Cortex of kidney (tissue), 1 donor: ENCODE data around the gene NOM1.

Experiments
- DNase-seq: peaks from one replicate; lab custom pipeline; 2025; lab: John Stamatoyannopoulos, UW

Gene NOM1

DNA sequence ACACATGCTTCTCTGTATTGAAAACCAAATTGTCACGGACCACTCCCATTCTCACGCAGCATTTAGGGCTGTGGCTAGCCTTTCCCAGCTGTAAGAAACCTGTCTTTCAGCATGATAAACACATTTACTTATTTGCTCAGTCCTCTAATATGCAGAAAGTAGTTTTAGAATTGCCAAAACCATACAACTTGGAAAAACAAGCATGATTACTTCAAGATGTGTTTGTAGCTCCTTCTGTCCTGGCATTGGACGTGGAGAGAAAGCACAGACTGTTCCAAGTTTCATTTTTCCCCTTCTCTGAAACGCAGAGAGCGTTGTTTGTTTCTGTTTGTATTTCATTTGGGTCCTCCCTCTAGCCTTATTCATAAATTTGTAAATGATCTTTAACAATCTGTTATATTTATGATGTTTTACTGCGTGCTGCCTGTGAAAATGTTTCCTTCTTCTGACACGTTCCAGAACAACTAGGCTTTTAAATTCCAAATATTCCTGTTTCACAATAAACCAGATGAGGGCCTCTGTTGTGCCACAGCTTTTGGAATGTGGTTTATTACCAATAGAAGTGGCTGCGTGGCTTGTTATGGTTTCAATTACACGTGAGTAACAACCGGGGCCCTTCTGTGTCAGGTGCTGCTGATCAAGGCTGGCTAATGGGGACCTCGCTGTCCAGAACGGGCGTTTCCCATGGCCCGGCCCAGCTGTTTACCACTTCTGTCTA, 34.8 kb downstream of the NOM1 start:
- no peak for DNase-seq

DNA sequence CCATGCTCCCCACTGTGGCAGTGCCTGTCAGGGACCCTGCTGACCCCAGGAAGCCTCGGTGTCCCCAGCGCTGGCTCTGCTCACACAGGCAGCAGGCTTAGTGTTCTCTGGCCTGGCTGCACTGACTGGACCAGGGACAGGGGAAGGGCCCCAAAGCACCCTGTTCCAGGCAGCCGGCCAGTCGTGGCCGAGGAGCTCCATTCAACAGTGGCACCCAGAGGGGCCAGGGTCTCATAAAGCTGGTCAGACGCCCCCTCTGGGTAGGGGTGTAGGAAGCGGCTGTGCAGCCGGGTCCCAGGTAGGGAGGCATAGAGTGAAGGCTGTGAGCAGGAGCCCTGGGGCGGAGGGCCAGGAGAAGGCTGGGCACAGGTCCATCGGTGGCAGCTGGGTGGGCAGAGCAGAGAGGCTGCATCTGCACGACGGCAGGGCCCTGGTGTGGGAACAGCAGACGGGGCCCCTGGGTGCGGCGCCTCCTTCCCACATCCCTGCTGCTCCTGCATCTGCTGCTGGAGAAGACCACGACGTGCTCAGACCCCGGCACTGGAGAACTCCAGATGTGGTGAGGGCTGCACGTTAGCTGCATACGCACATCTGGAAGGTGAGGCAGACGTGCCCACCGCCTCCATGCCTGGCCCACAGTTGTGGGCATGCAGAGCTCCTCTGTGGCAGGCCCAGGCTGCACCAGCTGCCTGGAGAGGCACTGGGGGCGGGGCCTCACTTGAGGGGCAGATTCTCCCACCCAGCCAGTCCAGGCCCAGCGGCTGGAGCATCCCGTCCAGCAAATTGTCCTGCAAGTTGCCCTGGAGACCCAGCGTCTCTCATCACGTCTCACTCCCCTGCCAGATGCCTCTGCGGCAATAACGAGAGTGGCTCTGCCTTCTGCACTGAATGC, 35.8 kb downstream of the NOM1 start:
- no peak for DNase-seq

DNA sequence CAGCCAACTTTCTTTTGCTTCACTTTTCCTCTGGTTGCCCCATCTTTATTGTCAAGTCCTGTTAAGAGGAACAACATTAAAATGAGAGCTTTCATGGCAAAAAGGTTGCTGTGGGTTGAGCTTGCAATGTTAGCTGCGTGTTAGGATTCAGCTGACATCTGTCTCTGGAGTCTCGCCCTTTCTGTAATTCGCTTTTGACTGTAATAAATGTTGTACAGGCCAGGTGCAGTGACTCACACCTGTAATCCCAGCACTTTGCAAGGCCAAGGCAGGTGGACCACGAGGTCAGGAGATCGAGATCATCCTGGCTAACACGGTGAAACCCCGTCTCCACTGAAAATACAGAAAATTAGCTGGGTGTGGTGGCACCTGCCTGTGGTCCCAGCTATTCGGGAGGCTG, 36.9 kb downstream of the NOM1 start:
- no peak for DNase-seq

DNA sequence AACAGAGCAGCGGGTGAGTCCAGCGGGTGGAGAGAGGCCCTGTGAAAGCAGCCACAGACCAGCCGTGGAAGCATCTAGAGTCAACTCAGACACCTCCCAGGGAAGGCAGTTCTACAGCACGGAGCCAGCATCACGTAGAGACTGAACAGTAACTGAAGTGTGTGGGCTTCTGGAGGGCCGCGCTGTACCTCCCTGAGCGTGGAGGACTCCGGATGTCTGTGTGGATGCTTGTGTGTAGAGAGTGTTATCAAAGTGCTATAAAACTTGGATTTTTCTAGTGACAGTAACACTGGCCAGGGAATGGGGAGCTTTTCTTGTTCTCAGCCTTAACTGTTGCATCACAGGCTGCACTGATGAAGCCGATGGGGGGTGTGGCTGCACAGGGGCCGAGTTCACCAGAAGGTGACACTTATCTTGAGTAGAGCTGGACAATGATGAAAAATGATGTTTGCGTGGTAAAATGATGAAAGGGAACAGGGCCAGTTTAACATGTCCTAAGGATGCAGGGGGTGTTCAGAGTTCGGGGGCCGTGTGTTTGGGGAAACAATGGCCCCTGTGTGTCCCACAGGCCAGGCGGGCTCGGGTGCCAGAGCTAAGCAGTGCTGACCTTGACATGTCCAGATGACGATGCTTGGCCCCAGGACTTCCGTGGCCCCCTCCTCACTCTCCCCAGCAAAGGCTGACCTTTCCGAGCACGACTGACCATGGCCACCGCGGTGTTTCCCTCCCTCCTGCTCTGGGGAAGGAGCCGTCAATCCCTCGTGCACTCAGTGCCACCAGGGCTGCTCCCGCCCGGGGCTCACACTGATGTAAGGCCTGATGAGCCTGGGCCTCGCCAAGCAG, 39.1 kb downstream of the NOM1 start:
- DNase-seq, result no peak

DNA sequence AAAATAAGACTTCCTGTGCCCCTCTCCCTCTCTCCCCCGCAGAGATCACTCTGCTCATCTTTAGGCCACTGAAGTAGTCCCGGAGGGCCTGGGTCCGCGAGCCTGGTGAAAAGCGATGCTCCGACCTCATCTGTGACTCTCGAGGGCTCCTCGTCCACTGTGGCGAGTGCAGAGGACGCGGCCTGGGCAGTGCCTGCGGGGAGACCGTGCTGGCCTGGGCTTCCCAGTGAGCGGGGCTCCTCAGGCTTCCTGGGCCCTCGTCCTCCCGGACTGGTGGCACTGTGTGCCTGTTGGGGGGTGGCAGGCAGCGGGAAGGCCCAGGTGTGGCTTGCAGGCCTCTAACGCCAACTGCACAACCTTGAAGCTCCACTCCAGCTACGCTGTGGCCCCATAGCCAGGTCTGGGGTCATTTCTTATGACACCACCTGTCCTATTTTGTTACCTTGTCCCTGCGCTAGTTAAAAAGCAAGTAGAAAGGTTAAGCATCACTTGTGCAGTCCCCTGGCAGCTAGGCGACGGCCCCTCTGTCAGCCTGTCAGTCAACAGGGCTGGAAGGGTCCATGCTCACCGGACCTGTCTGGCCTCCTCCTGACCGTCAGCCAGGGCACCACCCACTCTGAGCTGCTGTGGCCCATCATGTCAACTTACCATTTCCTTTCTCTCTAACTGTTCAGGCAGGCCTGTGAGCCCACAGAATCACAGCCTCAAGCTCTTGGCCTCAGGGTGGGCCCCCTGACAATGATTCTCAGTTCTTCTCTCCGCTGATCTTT, 40.4 kb downstream of the NOM1 start:
- DNase-seq, result no peak

DNA sequence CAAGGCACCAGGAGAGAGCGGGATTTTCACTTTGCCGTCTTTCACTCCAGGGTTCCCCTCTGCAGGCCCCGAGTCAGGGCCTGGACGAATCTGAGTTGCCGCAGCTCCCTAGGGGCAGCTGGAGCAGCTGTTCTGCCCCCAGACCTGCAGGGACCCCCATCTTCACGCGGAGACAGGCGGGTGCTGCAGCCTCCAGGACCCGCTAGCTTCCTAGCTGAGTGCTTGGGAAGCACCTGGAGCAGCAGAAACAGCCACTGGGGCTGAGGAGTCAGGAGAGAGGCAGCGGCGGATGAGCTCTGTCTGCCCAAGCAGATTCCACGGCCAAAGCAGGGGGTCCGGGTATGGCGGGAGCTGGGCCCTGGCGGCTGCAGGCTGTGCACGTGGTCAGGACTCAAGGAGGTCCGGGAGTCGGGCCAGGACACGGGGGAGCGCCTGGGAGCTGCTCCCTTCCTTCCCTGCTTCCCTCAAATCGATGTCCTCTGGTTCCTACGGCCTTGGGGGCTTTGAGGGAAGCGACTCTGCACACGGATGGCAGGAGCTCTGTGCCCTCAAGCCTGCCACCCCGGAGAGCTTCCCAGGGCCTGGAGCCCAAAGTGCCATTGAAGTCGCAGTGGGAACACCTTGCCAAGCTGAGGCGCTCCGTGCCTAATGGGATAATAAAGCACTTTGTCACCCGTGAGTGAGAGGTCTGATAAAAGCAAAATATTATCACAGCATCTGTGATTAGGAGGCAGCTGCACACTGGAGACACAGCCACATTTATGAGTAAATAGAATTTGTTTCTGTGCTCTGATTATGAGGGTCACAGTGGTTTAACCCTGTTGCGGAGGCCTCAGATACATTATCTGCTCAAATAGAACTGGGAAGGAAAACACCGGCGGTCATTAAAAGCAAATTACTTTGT, 43.8 kb downstream of the NOM1 start:
- no peak for DNase-seq

DNA sequence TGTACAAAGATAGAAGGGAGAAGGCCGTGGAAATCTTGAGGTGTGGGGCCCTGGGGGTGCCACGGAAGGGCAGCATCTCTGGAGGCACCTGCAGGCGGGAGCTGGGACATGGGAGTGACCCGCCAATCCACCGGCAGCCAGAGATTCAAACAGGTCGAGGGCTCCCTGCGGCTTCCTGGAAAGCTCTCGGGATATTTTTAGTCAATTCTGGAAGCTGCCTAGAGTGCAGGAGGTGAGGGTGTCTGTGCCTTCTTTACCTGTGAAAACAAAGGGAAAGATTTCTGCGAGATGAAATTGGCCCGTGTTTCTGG, 44.4 kb downstream of the NOM1 start:
- no peak for DNase-seq

DNA sequence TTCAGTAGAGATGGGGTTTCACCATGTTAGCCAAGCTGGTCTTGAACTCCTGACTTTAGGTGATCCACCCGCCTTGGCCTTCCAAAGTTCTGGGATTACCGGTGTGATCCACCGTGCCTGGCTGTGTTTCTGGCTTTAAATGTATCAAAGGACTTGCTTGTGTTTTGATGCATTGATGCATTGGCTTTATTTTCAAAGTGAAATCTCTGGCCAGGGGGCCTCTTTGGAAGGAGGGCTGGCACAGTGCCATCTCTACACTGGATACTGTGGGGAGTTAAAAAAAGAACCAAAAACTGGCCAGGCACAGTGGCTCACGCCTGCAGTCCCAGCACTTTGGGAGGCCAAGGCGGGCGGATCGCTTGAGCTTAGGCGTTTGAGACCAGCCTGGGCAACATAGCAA, 44.9 kb downstream of the NOM1 start:
- no peak for DNase-seq

DNA sequence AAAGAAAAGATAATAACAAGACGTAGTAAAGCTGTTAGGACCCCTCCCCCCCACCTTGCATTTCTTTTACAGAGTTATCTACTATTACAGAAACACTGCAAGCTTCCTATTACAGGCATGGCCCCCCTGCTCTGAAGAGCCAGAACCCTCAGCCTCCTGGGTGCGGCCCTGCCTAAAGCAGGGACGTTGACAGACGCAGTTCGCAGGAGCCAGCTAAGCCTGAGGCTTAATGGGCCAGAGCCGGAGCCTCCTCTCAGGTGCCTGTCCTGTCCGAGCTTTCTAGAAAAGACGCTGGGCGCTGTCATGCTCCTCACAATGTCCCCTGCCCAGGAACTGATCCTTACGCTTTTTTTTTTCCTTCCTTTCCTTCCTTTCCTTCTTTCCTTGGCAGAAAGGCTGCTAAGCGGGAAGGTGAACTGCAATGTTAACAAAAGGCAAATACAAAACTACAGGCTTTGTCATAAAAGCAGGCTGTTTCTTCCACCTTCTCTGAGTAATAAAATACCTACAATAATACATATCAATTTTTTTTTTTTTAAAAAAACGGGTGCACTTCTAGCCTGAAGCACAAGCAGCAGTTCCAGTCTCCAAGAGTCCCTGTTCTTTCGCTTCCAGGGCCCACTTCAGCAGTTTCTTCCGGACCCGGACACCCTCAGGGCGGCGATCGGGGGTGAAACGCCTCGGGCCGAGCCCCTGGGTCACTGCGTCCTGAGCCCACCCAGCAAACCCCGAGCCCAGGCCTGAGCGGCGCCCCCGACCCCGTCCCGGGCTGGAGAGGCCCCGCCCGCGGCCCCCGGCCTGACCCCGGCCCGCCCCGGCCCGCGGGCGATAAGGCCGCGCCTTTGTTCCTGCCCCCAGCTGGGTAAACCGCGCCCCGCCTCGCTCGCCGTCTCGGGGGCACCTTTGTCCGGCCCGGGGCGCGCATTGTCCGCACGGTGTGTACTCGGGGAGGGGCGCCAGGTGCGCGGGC, 49.8 kb downstream of the NOM1 start:
- no peak for DNase-seq

DNA sequence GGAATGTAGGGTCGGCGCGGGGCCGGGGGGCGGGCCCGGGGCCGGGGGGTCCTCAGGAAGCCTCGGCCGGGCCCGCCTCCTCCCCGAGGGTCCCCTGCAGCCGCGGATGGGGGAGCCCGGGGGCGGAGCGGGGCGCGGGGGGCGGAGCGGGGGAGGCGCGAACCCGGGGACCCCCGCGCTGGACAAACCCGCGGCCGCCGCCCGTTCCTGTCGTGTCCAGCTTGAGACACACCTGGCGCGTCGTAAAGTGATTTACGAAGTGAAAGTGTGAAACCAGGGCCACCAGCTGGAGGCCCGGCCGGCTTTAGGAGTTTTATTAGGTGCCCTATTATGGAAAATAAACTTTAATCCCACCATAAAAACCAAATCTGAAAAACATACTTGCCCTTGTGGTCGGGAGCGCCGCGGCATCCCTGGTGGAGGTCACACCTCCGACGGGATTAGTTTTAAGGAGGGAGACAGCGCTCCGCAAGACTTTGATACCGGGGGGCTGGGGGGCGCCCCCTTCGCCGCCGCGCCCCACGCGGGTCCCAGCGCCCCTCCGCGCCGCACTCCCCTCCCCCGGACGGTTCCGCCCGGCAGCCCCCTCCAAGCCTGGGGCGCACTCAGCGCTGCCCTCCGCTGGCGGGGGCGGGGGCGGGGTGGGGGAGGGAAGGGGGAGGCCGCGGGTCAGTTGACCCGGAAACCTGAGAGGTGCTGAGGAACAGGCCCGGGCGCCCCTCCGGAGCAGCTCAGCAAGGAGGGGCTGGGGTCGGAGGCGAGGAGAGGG, 50.6 kb downstream of the NOM1 start:
- no peak for DNase-seq

DNA sequence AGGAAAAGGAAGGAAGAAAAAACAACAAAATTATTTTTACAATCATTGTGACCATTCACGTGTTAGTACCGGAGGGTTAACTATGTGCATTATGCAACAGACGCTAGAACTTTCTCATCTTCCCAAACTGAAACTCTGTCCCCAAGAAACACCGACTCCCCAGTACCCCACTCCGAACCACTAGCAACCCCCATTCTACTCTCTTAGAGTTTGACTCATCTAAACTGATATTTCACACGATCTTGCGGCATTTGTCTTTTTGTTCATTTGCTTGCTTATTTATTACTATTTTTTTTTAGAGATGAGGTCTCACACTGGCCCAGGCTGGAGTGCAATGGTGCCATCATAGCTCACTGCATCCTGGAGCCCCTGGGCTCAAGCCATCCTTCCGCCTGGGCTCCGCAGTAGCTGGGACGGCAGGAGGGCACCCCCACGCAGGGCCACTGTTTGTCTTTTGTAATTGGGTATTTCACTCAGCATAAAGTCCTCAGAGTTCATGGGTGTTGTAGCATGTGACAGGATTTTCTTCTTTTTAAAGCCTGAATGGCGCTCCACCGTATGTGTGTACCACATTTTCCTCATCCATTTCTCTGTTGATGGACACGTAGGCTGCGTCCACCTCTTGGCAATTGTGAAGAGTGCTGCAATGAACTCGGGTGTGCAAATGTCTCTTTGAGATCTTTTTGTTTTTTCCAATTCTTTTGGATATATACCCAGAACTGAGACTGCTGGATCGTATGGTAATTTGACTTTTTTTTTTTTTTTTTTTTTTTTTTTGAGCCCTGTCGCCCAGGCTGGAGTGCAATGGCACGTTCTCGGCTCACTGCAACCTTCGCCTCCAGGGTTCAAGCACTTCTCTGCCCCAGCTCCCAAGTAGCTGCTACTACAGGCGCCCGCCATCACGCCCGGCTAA, 51.5 kb downstream of the NOM1 start:
- DNase-seq, result no peak

DNA sequence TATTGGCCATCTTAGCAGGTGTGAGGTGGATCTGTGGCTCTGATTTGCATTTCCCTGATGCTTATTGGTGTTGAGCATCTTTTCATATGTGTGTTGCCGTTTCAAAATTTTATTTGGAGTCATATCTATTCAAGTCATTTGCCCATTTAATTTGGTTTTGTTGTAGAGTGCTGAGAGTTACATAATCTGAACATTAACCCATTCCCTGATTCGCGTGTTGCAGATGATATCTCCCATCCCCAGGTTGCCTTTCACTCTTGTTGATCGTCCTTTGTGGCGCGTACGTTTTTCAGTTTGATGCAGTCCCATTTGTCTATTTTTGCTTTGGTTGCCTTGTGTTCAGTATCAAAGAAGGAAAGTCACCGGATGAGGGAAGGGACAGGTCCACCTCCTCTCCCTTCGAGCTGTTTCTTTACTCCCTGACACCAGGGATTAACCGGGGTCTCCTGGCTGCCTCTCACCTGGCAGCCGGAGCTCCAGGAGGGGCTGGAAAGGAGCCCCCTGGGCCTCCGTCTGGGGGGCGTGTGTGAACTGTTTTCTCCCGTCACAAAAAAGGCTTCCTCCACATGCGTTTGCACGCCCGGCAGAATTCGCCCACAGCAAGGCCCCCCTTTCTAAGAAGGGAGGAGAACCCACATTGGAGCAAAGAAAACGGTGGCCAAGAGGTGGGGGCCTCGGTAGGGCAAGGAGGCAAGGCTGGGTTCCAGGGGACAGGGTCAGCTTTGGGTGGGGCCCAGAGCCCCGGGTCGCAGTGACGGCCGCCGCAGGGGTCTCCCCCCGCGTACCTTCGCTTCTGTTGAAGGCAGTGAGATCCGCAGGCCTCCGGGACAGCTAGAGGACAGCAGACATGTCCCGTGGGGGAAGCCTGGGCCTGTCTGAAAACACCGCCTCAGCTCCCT, 52.7 kb downstream of the NOM1 start:
- no peak for DNase-seq

DNA sequence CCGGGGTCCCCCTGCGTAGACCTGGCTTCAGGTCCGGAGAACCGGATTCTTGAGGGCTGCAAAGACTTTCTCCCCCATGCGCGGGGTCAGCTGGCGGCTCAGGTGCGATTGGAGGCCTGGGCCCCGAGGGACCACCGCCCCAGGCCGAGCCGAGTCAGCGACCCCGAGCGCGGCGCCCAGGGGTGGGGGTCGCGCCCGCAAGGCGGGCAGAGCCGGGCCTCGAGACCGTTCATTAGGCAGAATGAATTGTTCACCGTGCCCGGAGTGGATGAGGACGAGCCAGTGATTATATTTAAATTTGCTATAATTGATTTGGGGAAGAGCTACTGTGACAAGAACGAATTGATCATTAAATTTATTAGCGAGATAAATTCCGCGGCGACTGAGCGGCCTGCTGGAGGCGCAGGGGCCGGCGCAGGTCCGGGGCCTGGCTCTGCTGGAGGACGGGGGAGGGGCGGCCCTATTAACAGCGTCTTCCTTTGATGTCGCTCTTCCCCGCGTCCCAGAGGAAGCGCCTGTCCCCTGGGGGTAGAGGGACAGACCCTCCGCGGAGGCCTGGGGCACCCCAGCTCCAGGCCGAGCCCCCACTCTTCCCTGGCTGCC, 53.4 kb downstream of the NOM1 start:
- no peak for DNase-seq

DNA sequence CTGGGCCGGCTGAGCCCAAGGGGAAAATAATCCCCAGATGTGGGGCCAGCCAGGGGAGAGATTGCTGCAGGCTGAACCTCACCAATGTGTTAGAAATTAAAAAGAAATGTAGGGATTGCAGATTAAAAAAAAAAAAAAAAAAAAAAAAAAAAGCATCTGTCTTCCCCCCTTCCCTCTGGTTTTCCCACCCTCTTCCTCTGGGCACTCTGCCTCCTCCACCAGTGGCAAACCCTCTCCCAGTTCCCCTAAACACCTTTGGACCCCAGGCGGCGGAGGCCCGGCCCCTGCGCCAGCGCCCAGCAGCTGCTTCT, 53.9 kb downstream of the NOM1 start:
- no peak for DNase-seq

DNA sequence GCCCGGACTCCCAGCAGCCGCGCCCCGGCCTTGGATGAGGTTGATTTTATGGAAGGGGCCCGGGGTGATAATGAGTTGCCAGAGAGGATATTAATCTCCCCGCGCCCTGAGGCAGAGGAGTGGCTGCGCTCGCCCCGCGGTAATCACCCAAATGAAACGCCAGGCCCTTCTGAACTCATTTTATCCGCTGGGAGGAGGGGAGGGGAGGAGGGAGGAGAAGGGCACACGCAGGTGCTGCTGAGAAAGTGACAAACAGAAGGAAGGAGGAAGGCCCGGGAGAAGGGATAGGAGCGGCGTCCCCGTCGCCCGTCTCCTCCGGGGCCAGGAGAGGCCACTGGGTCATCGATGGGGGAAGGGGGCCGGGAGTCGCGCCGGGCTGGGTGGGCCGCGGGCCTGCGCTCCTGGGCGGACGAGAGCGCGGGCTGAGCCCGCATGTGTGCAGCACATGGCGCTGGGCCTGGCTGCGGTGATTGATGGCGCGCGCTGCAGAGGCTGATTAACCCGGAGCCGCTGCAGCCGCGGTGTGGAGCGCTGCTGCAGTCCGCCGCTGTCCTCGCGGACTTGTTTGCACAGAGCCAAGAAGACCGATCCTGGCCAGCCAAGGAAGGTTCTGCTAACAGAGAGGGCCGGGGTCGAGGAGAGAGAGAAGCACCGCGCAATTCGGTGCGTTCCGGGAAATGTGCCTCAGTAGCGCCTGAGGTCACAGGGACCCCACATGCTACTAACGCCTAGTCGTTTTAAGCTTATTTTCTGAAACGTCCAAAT, 54.4 kb downstream of the NOM1 start:
- no peak for DNase-seq
